Right lobe of liver (tissue), 4 donors: ENCODE data around the gene LRG1.

Source experiments
- CTCF ChIP-seq, 4 donors: fragments of 200-600 bp in 3 of 4; fragments of 450-650 bp in 1 of 4; IDR thresholded peaks; one replicate each; pipeline versions ENCODE4 v1.5.1 to v1.8.0; 2016 to 2022; ENCODE audit warnings: antibody characterized with exemption in 4 of 4, mild to moderate bottlenecking in 2 of 4
- POLR2A ChIP-seq: fragments of 450-650 bp; IDR thresholded peaks from one replicate; pipeline ENCODE4 v1.6.1; 2017; ENCODE audit warnings: antibody characterized with exemption, mild to moderate bottlenecking
- donor health status: DM: no; HTN: no; CAD: no.
- donor health status: DM: no; HTN: no; CAD: no.
- donor health status: DM: no; HTN: yes; CAD: no.

- TF ChIP-seq POLR2A (no peak), CTCF (IDR thresholded peaks at IDR 0.05) (no peak)
Observed at GRCh38 chr19:4511300-4512054, 28.4 kb downstream of the LRG1 start.
